Measurements from ENCODE around the gene CYP27B1. TPM values are rescaled to one million over a fixed set of nuclear protein-coding genes. Genes with fewer than 3 reads are reported as not detected.

The CYP27B1 gene
- total and polyA plus RNA-seq, 8 donors: 0.58 to 4.7 (median 1.5) TPM

GRCh38 chr12:57736741-57737466, 30.0 kb downstream of the CYP27B1 start:
- no peak for TF ChIP-seq CTCF (IDR thresholded peaks at IDR 0.05)
- Histone ChIP-seq H3K4me3 (no peak overlapping the region), H3K9me3 (no peaks in the 10 kb centered on the region), H3K27ac (no peak overlapping the region), H3K36me3 (peaks cover 0 to 44% of the 10 kb centered on the region in 2 donors), H3K27me3 (peaks cover 48 to 88% of the 10 kb centered on the region in 2 donors), H3K4me1 (peaks cover 13 to 50% of the 10 kb centered on the region in 2 donors)
- intact Hi-C loops (cut with DNase I): no loop called here
- no peak for ATAC-seq
- no peak for DNase-seq

- Histone ChIP-seq H3K27ac (no peak overlapping the region), H3K36me3 (peaks cover 0 to 50% of the 10 kb centered on the region in 2 donors), H3K4me3 (no peak overlapping the region), H3K9me3 (no peaks in the 10 kb centered on the region), H3K4me1 (peaks cover 13 to 44% of the 10 kb centered on the region in 2 donors), H3K27me3 (peaks cover 48 to 81% of the 10 kb centered on the region in 2 donors)
- ATAC-seq: peak; percentile 29
- no peak for TF ChIP-seq CTCF (IDR thresholded peaks at IDR 0.05)
- intact Hi-C loops (cut with DNase I): no loop called here
- peak in 1 of 4 donors; percentile 66 for DNase-seq
Observed at GRCh38 chr12:57735952-57736740, 30.7 kb downstream of the CYP27B1 start.

- ATAC-seq: no peak
- DNase-seq: peak in 1 of 4 donors; percentile 36
- no peak overlapping the region for H3K27ac ChIP-seq
- H3K9me3 ChIP-seq: no peaks in the 10 kb centered on the region
- TF ChIP-seq CTCF (IDR thresholded peaks at IDR 0.05): no peak
- H3K4me3 ChIP-seq: no peak overlapping the region
- peaks cover 0 to 59% of the 10 kb centered on the region in 2 donors for H3K36me3 ChIP-seq
- H3K27me3 ChIP-seq: peaks cover 48 to 78% of the 10 kb centered on the region in 2 donors
- H3K4me1 ChIP-seq: peaks cover 13 to 36% of the 10 kb centered on the region in 2 donors
- intact Hi-C loops (cut with DNase I): no loop called here
Observed at GRCh38 chr12:57735198-57735855, 31.6 kb downstream of the CYP27B1 start.

GRCh38 chr12:57734591-57734990, 32.3 kb downstream of the CYP27B1 start:
- DNase-seq (no peak), ATAC-seq (no peak)
- no peaks in the 10 kb centered on the region for H3K9me3 ChIP-seq
- peaks cover 0 to 66% of the 10 kb centered on the region in 2 donors for H3K36me3 ChIP-seq
- TF ChIP-seq CTCF (IDR thresholded peaks at IDR 0.05): no peak
- H3K4me3 ChIP-seq: no peak overlapping the region
- peaks cover 44 to 71% of the 10 kb centered on the region in 2 donors for H3K27me3 ChIP-seq
- intact Hi-C loops (cut with DNase I): no loop called here
- H3K27ac ChIP-seq: no peak overlapping the region
- peaks cover 13 to 31% of the 10 kb centered on the region in 2 donors for H3K4me1 ChIP-seq
